GM12872 (cell line): ENCODE results near the gene C1QBP.

Experiments used
- TF ChIP-seq, protein P1 (sequence below): IDR thresholded peaks from 3 replicates; pipeline ENCODE4 v1.5.1; 2011; ENCODE audit warnings: low read depth, mild to moderate bottlenecking, low read length, moderate library complexity; ENCODE audit not compliant: insufficient read depth

C1QBP gene

GRCh38 chr17:5430413-5430999 is 8.4 kb downstream of the C1QBP start:
- TF ChIP-seq, protein P1, sequence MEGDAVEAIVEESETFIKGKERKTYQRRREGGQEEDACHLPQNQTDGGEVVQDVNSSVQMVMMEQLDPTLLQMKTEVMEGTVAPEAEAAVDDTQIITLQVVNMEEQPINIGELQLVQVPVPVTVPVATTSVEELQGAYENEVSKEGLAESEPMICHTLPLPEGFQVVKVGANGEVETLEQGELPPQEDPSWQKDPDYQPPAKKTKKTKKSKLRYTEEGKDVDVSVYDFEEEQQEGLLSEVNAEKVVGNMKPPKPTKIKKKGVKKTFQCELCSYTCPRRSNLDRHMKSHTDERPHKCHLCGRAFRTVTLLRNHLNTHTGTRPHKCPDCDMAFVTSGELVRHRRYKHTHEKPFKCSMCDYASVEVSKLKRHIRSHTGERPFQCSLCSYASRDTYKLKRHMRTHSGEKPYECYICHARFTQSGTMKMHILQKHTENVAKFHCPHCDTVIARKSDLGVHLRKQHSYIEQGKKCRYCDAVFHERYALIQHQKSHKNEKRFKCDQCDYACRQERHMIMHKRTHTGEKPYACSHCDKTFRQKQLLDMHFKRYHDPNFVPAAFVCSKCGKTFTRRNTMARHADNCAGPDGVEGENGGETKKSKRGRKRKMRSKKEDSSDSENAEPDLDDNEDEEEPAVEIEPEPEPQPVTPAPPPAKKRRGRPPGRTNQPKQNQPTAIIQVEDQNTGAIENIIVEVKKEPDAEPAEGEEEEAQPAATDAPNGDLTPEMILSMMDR, result no peak

- TF ChIP-seq, protein P1, result no peak
These were observed 9.6 kb downstream of the C1QBP start for GRCh38 chr17:5429191-5429887.

GRCh38 chr17:5425826-5426225 is 13.1 kb downstream of the C1QBP start:
- TF ChIP-seq, protein P1, result no peak

DNA sequence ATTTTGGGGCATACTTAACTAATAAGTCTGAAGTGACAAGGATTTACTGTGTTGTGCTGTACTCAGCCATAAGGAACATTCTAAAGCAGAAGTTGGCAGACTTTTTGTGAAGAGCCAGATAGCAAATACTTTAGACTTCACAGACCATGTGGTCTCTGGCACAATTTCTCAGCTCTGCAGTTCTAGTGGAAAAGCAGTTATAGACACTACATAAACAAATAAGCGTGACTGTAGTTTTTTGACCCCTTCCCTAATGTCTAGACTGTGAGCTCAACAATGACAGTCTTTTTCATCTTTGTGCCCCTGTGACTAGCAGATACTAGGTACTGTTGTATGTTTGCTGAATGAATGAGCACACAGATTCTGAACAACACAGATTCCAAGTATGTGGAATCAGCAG is 14.0 kb downstream of the C1QBP start:
- TF ChIP-seq, protein P1, result no peak

GRCh38 chr17:5422505-5422904 is 16.4 kb downstream of the C1QBP start:
- TF ChIP-seq, protein P1, result no peak

- TF ChIP-seq, protein P1, result no peak
These were observed 18.8 kb downstream of the C1QBP start, which contains the start of gene RPAIN for GRCh38 chr17:5419959-5420653. Gene RPAIN (plus strand): TSS chr17:5420182. CDS start chr17:5420211, 29 bp downstream.

GRCh38 chr17:5419356-5419958 is 19.5 kb downstream of the C1QBP start, which contains the start of gene NUP88:
Gene NUP88 (minus strand): TSS chr17:5419662. CDS start chr17:5419650, 12 bp downstream.
- TF ChIP-seq, protein P1, result no peak
